Sigmoid colon (tissue), 4 donors: ENCODE results near the gene DLD.

ENCODE experiments used
- CTCF ChIP-seq, 4 experiments: fragments of 450-650 bp in 3 of 4; fragments of 200-600 bp in 1 of 4; IDR thresholded peaks; one replicate each; pipeline ENCODE4 v1.5.1; 2016 to 2019; ENCODE audit warnings: antibody characterized with exemption in 4 of 4, mild to moderate bottlenecking in 3 of 4, moderate library complexity in 2 of 4
- EP300 ChIP-seq, 4 donors: sonication (generic); formaldehyde crosslinking; IDR thresholded peaks; one replicate each; pipeline ENCODE4 v1.6.1; 2017; ENCODE audit warnings: antibody characterized with exemption in 4 of 4
- POLR2A ChIP-seq, 2 donors: fragments of 450-650 bp; IDR thresholded peaks; one replicate each; pipeline ENCODE4 v1.6.1; 2016; ENCODE audit warnings: antibody characterized with exemption in 2 of 2, mild to moderate bottlenecking in 2 of 2, moderate library complexity in 2 of 2

- TF ChIP-seq CTCF (IDR thresholded peaks at IDR 0.05) (no peak), POLR2A (IDR thresholded peaks at IDR 0.05) (no peak), EP300 (IDR thresholded peaks at IDR 0.05) (no peak)
Measured at GRCh38 chr7:107865956-107866775, 24.8 kb upstream of the DLD start.
